Fibroblast of peridontal ligament (primary cell): ENCODE results near the gene PLD1.
"Not testable (repeated sequence)": the region's sequence is repeated elsewhere in the genome, so short reads cannot be mapped to it uniquely, and the experiment has no call there.

Source experiments
- DNase-seq: peaks from one replicate; pipeline ENCODE4 v3.0.0-alpha.2; 2010; ENCODE audit errors: extremely low read depth

The PLD1 gene

DNA sequence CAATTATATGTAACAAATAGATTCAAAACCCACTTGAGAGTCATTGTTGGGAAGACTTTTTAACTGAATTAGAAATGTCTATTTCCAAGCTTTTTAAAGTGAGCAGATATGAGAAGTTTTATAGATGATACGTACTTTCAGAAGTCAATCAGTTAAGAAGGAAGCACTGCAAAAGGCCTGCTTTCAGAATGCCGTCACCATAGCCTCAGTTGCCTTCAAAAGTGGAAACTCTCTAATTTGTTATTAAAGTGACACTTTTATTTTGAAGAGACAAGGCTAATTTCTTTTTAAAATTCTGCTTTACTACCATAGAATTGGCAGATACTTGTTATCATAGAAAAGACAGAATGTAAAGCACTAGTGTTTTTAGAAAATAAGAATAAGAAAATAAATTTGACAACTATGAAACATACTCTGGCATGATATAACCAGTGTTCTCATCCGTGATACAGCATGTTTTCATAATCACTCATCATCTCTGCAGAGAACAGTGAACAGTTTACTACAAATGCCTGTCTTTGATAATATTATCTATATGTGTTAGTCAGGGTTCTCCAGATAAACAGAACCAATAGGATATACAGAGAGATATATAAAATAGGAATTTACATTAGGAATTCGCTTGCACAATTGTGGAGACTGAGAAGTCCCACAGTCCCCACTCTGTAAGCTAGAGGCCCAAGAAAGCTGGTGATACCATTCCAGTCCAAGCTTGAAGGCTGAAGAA, 7.0 kb upstream of the PLD1 start:
- DNase-seq: no peak

DNA sequence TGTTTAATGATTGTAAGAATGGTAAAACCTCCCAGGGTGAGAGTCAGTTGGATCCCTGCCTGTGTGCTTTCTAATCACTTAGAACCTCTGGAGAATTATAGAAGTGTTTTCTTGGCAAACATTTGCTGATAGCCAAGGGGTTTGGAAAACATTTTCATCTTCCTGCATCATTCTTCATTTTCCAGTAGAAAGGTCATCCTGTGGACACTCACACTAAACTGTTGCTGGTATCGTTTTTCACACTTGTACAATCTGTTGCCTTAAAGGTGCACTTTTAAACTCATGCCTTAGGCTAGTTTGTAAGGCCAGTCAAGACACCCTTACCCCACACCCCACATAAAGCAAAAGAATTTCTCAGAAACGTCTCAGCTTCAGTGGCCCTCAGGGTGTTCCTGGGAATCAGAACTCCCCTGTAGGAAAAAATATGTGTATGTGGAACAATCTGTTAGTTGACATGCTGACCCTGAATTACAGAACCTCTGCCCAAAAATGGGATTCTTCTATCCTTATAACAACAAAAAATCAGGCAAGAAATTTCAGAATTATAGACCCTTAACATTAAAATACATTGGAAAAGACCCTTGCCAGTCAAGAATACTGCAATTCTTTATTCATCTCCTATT, 5.8 kb upstream of the PLD1 start:
- DNase-seq: peak; percentile 55

DNA sequence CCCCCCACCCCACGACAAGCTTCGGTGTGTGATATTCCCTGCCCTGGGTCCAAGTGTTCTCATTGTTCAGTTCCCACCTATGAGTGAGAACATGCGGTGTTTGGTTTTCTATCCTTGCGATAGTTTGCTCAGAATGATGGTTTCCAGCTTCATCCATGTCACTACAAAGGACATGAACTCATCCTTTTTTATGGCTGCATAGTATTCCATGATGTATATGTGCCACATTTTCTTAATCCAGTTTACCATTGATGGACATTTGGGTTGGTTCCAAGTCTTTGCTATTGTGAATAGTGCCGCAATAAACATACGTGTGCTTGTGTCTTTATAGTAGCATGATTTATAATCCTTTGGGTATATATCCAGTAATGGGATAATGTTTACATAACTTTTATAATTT, 4.4 kb upstream of the PLD1 start:
- not testable (repeated sequence) for DNase-seq

DNA sequence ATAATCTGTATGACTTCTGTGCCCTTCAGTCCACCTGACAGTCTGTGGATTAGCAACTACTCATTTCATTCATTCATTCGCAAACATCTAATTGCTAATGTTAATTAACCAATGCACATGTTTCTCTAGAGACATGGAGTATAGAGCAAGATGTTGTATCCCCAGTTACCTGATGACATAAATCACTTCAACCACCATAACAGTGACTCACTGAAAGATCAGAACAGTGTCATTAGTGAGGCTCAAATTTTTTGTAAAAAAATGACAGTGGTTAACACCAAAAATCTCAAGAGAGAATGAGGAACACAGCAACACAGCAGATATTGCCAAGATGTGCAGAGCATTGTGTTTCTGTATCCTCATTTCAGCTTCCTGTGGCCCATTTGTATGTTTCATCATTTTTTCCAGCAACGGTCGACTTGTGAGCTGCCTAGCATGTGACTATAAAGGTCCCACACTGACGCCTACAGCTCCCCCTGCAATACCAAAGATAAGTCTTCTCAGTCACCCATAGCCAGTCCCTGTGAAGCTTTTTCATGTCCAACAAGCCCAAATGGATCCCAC, 3.7 kb upstream of the PLD1 start:
- DNase-seq: no peak

DNA sequence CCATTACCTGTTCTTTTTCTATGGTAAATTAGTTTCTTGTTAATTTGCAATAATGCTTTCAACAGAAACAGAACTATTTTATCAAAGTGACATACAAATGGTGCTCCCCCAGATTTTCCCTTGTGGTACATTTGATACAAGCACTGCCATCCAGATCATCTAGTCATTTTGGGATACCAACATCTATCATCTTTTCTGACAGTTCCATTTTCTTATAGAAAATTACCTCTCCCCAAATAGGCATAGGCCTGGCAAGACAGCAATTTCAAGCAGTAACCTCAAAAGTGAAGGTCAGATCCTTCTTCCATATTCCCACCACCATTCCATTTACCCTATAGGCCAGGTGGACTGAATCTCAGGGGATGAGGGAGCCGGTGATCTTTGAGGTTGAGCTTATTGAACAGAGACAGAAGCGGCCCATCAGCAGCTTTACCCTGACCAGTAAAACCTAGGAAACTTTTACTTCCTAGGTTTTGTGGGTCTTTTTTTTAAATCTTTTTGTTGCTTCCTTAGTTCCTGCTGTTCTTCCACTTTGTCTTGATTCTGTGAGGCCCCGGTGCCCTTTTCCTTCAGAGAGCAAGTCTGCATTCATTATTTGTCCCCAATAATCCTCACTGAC, 3.1 kb upstream of the PLD1 start:
- no peak for DNase-seq

DNA sequence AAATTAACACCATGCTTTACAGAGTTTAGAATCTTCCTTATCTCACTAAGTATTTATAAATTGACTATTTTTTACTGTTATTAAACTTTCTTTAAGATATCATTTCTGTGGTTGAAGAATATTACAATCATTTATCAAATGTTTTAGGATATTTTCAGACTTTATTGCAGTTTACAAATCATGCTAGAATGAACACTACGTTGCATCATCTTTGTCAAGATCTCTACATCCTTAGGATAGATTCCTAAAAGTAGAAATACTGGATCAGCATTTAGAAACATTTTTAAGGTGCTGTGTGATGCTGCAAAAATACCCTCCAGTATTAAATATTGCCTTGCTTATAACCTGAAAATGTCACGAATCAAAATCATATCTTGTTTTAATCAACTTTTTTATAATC, 2.5 kb upstream of the PLD1 start:
- peak; percentile 62 for DNase-seq

DNA sequence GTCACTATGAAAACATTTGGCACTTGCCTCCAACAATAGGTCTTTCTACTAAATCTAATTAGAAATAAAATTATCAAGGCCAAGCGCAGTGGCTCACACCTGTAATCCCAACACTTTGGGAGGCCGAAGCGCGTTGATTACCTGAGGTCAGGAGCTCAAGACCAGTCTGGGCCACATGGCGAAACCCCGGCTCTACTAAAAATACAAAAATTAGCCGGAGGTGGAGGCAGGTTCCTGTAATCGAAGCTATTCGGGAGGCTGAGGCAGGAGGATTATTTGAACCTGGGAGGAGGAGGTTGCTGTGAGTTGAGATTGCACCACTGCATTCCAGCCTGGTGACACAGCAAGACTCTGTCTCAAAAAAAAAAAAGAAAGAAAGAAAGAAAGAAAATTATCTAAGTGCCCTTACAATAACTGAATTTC, 1.6 kb upstream of the PLD1 start:
- DNase-seq: peak; percentile 75

DNA sequence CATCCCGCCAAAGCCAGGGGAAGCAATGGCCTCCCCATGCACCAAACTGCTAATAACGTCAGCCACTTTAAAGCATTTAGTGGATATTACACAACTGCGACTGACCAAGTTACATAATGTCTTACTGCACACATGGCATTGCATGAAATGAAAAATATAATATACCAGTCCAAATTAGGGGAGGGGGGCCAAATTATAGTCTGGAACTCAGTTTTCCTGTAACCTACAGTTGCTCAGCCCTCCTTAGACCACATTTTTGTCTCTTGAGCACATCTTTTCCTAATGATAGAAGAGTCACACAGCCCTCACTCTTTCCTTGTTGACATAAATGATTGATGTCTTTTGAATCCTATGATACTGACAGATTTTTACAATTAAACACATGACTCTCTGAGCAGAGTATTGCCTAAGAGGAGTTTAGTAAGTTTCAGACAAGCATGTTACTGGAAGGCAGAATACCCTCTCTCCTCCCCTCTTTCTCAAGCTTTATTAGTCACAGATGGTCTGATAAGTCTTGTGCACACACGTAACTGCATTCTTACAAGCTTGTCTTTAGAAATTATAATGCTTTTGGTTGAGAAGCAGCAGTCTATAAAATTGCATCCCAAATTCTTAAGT, 1.1 kb upstream of the PLD1 start:
- peak; percentile 99 for DNase-seq

DNA sequence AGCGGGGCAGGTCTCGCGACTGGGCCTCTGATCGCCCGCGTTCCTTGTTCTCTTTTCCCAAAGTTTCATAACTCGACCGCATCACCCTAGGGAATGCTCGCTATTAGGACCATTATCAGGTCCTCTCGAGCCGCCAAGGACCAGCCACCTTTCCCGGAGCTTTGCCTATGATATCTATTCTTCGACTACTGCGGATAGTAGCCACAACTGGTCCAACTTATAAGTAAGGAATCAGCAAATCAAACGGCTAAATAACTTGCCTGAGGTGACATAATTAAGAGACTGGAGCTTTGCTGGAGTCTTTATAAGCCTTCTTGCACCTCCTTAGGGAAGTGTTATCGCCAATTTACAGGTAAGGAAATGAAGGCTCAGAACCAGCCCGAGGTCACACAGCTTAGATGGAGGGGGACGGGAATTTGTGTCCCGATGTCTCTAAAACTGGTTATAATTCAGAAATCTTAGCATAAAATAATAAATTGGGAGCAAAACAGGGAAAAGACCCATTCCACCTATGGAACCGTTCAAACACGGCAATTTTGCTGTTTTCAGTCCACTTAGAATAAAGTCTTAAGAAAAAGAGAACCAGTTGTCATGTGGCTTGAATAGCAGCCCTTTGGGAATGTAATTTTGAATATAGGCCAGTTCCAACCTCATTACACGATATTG, 479 bp upstream of the PLD1 start:
- DNase-seq: peak; percentile 63

DNA sequence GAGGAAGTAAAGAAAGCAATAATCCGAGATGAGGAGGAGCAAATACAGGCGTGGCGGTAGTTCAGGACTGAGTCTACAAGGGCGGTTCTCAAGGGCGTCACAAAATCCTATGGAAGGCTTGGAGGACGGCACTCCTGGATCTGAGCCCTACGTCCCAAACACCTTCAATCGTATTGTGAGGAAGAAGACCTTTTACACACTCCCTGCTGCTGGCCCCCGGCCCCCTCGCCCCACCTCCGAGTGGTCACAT, 747 bp downstream of the PLD1 start:
- DNase-seq: peak; percentile 76

DNA sequence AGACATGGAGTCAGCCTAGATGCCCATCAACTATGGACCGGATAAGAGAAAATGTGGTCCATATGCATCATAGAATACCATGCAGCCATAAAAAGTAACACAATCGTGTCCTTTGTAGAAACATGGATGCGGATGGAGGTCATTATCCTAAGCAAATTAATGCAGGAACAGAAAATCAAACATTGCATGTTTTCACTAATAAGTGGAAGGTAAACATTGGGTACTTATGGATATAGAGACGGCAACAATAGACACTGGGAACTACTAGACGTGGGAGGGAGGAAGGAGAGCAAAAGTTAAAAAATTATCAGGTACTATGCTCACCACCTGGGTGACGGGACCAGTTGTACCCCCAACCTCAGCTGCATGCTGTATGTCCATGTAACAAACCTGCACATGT, 2.5 kb downstream of the PLD1 start:
- no peak for DNase-seq

DNA sequence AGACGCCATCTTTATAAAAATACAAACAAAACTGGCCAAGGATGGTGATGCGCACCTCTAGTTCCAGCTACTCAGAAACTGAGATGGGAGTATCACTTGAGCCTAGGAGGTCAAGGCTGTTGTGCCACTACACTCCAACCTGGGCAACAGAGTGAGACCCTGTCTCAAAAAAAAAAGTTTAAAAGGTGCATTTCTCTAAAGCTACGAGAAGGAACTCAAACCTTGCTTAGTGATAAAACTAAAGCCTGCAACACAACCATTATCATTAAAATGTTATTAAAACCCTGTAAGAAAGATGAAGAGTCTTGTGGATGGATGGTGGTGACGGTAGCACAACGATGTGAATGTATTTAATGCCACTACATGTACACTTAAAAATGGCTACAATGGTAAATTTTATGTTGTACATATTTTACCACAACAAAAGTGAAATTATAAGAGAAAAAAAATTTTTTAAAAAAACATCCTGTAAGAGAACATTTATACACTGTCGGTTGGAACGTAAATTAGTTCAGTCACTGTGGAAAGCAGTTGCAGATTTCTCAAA, 3.1 kb downstream of the PLD1 start:
- no peak for DNase-seq

DNA sequence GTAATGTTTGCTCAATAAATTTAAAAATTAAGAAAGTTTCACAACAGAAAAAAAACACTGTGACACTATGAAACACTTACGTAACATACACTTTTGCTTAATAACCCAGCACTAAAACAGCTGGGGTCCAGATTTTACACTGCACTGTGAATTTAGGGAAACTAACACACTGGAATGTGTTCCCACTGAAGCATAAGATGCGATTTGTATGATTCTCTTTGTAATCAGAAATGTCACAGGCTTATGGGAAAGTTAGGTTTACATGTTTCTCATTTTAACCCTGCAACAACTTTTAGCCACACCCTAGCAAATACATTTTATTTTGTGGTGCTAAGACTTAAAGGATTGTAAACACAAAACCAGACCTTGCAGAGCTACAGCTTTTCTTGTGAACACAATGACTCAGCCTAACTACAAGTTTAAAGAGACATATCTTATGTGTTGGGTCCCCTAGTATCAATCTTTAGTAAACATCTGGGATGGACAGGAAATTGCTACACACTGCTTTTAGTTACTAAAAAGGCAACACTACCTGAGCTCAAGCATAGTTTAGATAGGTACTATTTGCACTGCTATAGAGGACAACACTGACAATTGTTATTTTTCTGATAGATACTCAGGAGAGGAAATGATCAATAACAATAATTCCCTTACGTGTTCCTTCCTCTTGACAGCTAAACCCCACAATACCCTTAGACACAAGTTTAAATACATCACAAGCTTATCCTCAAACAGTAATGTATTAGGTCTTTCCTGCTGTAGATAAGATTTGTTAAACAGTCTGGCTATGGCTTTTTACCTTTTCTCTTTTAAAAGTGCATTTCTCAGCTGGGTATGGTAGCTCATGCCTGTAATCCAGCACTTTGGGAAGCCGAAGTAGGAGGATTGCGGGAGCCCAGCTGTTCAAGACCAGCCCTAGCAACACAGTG, 3.8 kb downstream of the PLD1 start:
- DNase-seq: peak; percentile 95

DNA sequence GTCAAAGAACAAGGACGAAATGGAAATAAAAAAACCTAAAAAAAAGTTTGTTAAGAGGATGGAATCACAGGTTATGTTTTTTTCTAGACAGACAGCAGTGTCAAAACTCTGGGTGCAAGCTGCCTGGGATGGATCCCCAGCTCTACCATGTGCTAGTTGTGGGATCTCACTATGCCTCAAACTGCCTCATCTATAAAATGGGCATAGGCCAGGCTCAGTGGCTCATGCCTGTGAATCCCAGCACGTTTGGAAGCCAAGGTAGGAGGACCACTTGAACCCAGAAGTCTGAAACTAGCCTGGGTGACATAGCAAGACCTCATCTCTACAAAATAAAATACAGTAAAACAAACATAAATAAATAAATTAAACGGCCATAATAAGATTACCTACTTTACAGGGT, 4.6 kb downstream of the PLD1 start:
- no peak for DNase-seq

DNA sequence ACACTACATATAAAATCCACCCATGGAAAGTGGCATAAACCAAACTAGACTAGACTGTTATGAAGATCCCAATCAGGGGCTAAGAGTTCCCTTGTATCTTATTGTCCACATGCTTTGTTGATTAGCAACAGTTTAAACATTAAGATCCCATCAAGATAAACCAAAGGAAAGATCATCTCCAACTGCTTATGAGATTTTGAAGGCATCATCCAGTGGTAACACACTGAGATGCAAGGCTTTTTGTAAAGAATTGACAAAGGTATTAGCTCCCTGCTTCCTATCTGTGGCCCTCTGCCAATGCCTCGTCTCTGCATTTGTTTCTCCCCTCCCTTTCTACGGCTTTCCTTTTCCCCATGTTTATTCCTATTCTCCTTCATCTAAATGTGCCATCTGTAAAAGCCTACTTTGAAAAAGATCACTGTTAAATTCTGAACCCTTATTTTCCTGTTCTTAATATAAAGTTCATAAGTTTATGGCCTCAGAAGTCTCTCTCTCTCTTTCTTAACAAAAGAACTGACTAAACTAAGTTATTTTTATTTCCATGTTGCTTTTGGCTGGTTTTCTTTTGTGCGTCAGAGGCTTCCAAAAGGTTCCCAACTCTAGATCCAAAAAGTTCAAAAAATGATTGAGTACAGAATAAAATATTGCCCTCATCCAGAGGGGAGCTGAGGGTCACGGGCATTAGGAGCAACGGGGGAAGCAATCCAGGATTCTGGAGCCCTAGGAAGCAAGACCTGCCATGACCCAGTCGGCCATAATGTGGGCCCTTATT, 5.5 kb downstream of the PLD1 start:
- peak; percentile 89 for DNase-seq

DNA sequence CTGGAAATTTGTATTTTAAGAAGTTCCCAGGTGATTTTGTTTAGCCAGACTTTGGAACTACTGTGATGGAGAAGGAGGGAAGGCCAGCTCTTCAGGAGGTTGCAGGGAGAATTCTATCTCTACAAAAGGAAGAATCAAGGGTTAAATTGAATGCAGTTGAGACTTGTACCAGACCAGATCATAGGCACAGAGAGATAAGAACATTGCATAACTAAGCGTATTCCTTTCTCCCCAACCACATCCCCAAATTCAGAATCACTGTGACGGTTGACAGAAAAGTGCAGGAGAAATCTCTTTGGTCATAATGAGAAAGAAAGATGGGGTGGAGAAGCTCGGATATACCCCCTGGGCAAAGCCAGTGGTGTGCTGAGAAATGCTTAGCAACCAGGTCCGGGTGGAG, 7.2 kb downstream of the PLD1 start:
- DNase-seq: no peak

DNA sequence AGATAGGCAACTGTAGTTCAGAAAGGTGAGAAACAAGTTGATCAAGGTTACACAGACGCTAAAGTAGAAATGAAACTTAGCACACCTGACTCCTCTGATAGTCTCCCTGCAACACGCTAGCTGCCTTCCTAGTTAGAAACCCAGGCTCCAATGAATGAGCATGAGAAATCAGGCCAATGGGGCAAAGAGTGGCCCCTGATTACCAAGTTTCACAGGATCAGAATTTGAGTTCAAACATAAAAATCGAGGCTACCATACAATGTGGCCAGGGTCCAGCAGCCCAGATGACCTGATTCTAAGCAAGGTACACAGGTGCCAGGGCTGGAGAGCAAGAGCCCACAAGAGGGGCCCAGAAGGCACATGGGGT, 7.7 kb downstream of the PLD1 start:
- no peak for DNase-seq

DNA sequence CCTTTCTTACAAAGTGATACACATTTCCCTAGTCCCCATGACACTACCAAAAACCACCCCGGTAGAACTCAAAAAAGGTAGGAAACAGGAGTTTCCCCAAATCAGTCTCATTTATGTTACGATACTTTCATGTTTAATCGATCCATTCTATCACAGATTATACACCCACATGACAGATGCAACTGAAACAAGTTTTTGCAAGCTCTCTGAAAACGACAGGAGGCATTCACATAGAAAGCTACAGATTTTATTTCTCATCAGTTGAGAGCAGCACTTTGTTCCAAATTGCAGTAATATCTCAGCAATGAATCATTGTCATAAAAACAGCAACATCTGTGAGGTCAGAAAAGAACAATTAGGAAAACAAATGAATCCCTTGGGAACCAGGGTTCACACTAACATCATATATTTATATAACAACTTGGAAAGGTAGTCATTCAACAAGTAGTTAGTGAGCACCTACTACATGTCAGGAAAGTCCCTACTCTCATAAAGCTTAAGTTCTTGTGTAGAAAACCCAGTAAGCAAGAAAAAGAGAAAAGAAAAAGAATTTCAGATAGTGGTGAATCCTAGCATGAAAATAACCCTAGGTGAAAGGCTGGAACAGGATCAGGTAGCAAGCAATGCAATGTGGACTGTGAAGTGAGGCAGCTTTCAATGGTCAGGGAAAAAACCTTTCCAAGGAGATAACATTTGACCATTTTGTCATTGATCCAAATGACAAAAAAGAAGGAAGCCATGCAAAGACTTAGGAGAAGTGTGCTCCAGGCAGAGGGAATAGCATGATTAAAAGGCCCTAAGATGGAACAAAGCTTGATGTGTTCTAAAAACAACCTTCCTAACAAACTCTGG, 8.3 kb downstream of the PLD1 start:
- peak; percentile 93 for DNase-seq

DNA sequence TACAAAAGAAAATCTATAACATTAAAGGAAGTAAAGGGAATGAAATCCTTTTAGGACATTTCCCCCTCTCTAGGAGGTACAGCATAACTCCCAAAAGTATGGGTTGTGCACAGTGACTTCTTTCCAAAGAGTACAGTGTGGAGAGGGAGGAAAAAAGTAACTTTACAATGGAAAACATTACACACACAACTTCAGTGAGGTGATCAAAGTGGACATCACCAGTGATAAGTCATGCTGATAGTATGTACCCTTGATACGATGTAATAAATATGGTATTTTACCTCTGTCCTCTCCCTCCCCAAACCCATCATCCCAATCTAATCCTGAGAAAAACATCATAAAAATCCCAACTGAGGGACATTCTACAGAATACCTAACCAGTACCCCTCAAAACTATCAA, 10.8 kb downstream of the PLD1 start:
- DNase-seq: no peak
